Adipocyte (in vitro differentiated cells): Measurements from ENCODE around the gene MAP4K4.
"Not testable (repeated sequence)": the region's sequence is repeated elsewhere in the genome, so short reads cannot be mapped to it uniquely, and the experiment has no call there.

Experiments
- DNase-seq: peaks from one replicate; pipeline ENCODE4 v3.0.0-alpha.2; 2015; ENCODE audit warnings: low read depth
- H3K27me3 ChIP-seq: replicated peaks from 2 replicates; pipeline ENCODE4 v1.7.0; 2013; ENCODE audit warnings: mild to moderate bottlenecking, low read length, moderate library complexity; ENCODE audit not compliant: control insufficient read depth, insufficient read depth
- H3K36me3 ChIP-seq: 2 replicates; pipeline ENCODE4 v1.7.0; 2013; ENCODE audit warnings: low read length, mild to moderate bottlenecking, moderate library complexity; ENCODE audit not compliant: control insufficient read depth, insufficient read depth, severe bottlenecking
- H3K4me1 ChIP-seq: 2 replicates; pipeline ENCODE4 v1.7.0; 2013; ENCODE audit warnings: mild to moderate bottlenecking, low read length, moderate library complexity; ENCODE audit not compliant: control insufficient read depth, insufficient read depth
- H3K4me3 ChIP-seq: 2 replicates; pipeline ENCODE4 v1.7.0; 2013; ENCODE audit warnings: mild to moderate bottlenecking, low read length, moderate library complexity
- H3K9ac ChIP-seq: 2 replicates; pipeline ENCODE4 v1.7.0; 2013; ENCODE audit warnings: mild to moderate bottlenecking, low read length, moderate library complexity
- H3K9me3 ChIP-seq: 2 replicates; pipeline ENCODE4 v1.7.0; 2013; ENCODE audit warnings: mild to moderate bottlenecking, low read length, moderate library complexity; ENCODE audit not compliant: control insufficient read depth

Gene MAP4K4

DNA sequence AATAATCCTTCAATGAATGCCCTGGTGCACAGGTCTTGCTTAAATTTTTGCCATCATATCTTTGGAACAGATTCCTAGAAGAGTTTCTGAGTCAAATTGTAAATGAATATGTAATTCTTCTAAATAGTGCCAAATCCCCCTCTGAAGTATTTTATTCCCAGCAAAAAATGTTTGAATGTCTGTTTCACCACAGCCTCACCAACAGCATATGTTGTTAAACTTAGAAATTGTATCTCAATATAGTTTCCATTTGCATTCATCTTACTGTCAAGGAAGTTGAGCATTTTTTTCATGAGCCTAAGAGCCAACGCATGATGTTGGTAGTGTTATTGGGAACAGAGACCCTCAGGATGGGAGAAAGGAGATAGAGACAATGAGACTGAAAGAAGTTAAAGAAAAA, 207.4 kb downstream of the MAP4K4 start:
- Histone ChIP-seq H3K36me3 (no peaks in the 10 kb centered on the region), H3K27me3 (no peaks in the 10 kb centered on the region), H3K4me3 (no peak overlapping the region), H3K4me1 (peaks cover 5% of the 10 kb centered on the region), H3K9me3 (peaks cover 11% of the 10 kb centered on the region), H3K9ac (no peak overlapping the region)
- no peak for DNase-seq

DNA sequence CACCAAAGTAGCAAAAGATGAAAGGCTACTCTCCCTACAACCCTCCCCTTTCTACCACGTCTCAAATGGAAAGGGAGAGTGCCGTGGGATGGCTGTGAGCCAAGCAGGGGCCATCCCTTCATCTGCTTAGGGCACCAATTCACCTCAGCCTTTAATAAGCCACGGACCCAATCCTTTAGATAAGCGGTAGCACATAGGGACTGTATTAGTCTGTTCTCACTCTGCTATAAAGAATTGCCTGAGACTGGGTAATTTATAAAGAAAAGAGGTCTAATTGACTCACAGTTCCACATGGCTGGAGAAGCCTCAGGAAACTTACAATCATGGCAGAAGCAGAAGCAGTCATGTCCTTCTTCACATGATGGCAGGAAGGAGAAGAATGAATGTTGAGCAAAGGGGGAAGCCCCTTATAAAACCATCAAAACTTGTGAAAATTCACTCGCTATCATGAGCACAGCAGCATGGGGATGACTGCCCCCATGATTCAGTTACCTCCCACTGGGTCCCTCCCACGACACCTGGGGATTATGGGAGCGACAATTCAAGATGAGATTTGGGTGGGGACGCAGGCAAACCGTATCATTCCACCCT, 208.3 kb downstream of the MAP4K4 start:
- peaks cover 5% of the 10 kb centered on the region for H3K4me1 ChIP-seq
- peaks cover 13% of the 10 kb centered on the region for H3K9me3 ChIP-seq
- H3K27me3 ChIP-seq, result no peaks in the 10 kb centered on the region
- DNase-seq, result no peak
- no peak overlapping the region for H3K9ac ChIP-seq
- H3K4me3 ChIP-seq, result no peak overlapping the region
- H3K36me3 ChIP-seq, result no peaks in the 10 kb centered on the region

DNA sequence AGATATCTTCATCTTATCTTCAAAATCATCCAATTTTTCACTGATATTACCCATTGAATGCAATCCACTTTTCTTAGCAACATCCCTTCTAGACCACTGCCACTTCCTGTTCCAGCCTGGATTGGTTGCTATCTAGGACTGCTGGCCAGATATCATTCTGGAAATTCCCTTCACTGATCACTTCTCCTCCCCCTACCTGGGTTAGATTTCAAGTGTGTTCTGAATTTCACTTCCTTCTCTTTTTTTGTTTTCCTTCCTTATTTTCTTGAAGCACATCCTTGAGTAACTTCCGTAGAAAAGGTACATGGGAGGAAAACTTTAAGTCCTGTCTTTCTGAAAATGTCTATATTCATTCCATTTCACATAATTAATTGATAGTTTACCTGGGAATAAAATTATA, 212.3 kb downstream of the MAP4K4 start:
- Histone ChIP-seq H3K4me1 (no peaks in the 10 kb centered on the region), H3K36me3 (no peaks in the 10 kb centered on the region), H3K9ac (no peak overlapping the region), H3K9me3 (peaks cover 13% of the 10 kb centered on the region), H3K27me3 (no peaks in the 10 kb centered on the region), H3K4me3 (no peak overlapping the region)
- DNase-seq, result no peak

DNA sequence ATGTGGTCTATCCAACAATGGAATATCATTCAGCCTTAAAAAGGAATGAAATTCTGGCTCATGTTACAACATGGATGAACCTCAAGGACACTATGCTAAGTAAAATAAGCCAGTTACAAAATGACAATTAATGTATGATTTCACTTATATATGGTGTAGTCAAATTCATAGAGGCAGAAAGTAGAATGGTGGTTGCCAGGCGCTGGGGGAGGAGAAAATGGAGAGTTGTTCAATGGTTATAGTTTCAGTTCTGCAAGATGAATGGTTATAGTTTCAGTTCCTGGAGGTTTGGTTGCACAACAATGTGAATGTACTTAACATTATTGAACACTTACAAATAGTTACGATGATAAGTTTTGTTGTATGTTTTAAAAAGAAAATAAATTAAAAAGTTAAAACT, 215.0 kb downstream of the MAP4K4 start:
- no peak for DNase-seq
- no peak overlapping the region for H3K4me3 ChIP-seq
- H3K9me3 ChIP-seq, result peaks cover 11% of the 10 kb centered on the region
- H3K27me3 ChIP-seq, result no peaks in the 10 kb centered on the region
- H3K36me3 ChIP-seq, result no peaks in the 10 kb centered on the region
- no peak overlapping the region for H3K9ac ChIP-seq
- H3K4me1 ChIP-seq, result no peaks in the 10 kb centered on the region

DNA sequence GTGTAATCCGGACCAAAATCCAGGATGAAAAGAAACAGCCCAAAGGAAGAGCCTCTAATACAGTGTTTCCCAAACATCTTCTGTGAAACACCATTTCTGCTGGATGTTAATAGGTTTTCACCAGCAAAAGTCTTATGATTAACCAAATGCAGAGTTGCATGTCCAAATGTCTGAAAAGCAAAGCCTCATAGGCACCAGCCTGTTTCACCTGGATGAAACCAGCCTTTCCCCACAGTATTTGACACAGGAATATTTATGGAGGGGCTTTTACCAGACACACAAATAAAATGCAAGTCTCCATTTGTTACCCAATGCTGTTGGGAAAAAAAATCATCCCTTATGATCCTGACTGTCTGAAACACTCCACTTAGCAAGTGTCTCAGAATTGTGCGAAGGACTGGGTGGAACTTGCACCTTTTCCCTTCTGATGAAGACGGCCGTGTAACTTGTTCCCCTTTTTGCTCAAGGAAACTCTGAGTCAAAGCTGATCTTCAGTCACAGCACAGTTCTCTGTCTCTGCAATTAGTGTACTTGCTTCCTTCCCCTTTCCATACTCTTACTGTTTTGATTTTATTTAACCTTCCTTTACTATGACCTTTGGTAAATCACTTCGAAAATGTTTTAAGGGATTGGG, 223.9 kb downstream of the MAP4K4 start:
- Histone ChIP-seq H3K4me1 (no peaks in the 10 kb centered on the region), H3K9me3 (peaks cover 26% of the 10 kb centered on the region), H3K9ac (no peak overlapping the region), H3K27me3 (no peaks in the 10 kb centered on the region), H3K4me3 (no peak overlapping the region), H3K36me3 (no peaks in the 10 kb centered on the region)
- no peak for DNase-seq

DNA sequence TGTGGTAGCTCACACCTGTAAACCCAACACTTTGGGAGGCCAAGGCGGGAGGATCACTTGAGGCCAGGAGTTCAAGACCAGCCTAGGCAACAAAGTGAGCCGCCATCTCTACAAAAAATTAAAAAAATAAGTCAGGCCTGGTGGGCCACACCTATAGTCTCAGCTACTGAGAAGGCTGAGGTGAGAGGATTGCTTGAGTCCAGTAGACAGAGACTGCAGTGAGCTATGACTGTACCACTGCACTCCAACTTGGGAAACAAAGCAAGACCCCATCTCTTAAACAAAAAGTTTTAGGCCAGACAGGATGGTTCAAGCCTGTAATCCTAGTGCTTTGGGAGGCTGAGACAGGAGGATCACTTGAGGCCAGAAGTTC, 224.4 kb downstream of the MAP4K4 start:
- Histone ChIP-seq H3K4me3 (no peak overlapping the region), H3K27me3 (no peaks in the 10 kb centered on the region), H3K4me1 (no peaks in the 10 kb centered on the region), H3K9ac (no peak overlapping the region), H3K36me3 (no peaks in the 10 kb centered on the region), H3K9me3 (peaks cover 30% of the 10 kb centered on the region)
- DNase-seq, result no peak

DNA sequence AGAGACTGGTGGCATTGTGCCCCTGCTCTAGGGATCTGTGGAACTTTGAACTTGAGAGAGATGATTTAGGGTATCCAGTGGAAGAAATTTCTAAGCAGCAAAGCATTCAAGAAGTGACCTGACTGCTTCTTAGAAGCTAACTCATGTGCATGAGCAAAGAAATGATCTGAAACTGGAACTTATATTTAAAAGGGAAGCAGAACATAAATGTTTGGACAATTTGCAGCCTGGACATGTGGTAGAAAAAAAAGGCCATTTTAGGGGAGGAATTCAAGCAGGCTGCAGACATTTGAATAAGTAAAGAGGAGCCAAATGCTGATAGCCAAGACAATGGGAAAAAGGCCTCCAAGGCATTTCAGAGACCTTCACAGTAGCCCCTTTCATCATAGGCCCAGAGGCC, 226.8 kb downstream of the MAP4K4 start:
- not testable (repeated sequence) for H3K27me3 ChIP-seq, H3K4me3 ChIP-seq, H3K4me1 ChIP-seq, H3K9ac ChIP-seq, DNase-seq, H3K36me3 ChIP-seq
- peaks cover 38% of the 10 kb centered on the region for H3K9me3 ChIP-seq

DNA sequence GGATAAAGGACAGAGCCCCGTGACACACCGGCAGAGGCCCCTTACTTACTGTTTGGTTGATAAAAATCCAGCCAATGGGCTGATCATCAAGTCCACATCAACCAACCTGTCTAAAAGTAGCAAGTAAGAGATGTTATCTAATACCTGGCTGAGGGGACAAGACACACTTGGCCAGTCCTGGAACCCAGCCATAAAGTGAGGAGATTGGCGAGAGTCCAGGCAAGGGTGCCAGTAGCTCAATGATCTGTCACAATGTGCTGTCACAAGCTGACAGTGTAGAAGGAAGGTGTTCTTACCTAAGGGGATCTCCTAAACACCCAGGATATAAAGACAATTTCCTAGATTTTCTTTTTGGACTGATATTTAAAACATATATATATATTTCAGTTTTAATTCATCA, 232.5 kb downstream of the MAP4K4 start:
- H3K27me3 ChIP-seq, result no peaks in the 10 kb centered on the region
- no peak overlapping the region for H3K9ac ChIP-seq
- H3K36me3 ChIP-seq, result no peaks in the 10 kb centered on the region
- H3K4me1 ChIP-seq, result no peaks in the 10 kb centered on the region
- H3K9me3 ChIP-seq, result peaks cover 14% of the 10 kb centered on the region
- no peak for DNase-seq
- H3K4me3 ChIP-seq, result no peak overlapping the region

DNA sequence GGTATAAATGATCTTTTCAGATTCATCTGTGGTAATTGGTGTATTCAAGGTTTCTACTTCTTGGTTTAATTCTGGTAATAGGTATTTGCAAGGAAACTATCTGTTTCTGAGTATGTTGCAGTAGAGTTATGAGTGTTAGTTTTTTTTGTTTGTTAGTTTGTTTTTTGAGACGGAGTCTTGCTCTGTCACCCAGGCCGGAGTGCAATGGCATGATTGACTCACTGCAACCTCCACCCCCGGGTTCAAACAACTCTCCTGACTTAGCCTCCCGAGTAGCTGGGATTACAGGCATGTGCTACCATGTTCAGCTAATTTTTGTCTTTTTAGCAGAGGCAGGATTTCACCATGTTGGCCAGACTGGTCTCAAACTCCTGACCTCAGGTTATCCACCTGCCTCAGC, 233.3 kb downstream of the MAP4K4 start:
- H3K27me3 ChIP-seq, result no peaks in the 10 kb centered on the region
- no peak for DNase-seq
- H3K9me3 ChIP-seq, result peaks cover 14% of the 10 kb centered on the region
- H3K36me3 ChIP-seq, result no peaks in the 10 kb centered on the region
- no peak overlapping the region for H3K4me3 ChIP-seq
- H3K9ac ChIP-seq, result no peak overlapping the region
- no peaks in the 10 kb centered on the region for H3K4me1 ChIP-seq

DNA sequence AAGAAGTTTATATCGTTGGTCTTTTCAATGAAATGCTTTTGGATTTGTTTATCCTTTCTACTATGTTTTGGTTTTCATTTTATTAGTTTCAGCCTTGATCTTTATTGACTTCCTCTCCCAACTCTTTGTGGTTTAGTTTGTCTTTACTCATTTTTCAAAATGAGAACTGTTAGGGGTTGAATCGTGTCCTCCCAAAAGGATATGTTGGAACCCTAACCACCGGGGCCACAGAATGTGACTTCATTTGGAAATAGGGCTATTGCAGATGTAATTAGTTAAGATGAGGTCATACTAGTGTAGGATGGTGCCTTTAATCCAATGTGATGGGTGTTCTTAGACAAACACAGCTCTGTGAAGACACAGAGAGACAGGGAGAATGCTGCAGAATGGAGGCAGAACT, 233.9 kb downstream of the MAP4K4 start:
- Histone ChIP-seq H3K4me3 (no peak overlapping the region), H3K36me3 (no peaks in the 10 kb centered on the region), H3K9me3 (peaks cover 12% of the 10 kb centered on the region), H3K27me3 (no peaks in the 10 kb centered on the region), H3K4me1 (no peaks in the 10 kb centered on the region), H3K9ac (no peak overlapping the region)
- no peak for DNase-seq

DNA sequence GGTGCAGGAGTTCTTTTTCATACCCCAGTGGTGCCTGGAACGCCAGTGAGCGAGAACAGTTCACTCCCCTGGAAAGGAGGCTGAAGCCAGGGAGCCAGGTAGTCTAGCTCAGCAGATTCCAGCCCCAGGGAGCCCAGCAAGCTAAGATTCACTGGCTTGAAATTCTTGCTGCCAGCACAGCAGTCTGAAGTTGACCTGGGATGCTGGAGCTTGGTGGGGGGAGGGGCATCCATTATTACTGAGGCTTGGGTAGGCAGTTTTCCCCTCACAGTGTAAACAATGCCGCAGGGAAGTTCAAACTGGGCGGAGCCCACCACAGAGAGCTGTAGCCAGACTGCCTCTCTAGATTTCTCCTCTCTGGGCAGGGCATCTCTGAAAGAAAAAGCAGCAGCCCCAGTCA, 238.3 kb downstream of the MAP4K4 start:
- H3K9ac ChIP-seq, H3K9me3 ChIP-seq, H3K36me3 ChIP-seq, H3K27me3 ChIP-seq, H3K4me3 ChIP-seq, DNase-seq, H3K4me1 ChIP-seq: not testable (repeated sequence)

DNA sequence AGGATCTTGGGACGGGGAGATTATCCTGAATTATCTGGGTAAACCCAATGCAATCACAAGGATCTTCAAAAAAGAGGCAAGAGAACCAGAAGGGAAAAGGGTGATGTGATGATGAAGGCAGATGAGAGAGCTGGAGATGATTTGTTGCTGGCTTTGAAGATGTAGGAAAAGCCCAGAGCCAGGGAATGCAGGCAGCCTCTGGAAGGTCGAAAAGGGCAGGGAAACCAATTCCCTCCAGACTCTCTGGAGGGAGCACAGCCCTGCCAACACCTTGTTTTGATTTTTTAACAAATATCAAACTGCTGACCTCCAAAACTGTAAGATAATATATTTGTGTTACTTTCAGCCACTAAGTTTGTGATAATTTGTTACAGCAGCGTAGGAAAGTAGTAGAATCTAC, 245.3 kb downstream of the MAP4K4 start:
- H3K9me3 ChIP-seq, result no peaks in the 10 kb centered on the region
- no peak overlapping the region for H3K4me3 ChIP-seq
- no peak for DNase-seq
- H3K4me1 ChIP-seq, result peaks cover 4% of the 10 kb centered on the region
- no peaks in the 10 kb centered on the region for H3K27me3 ChIP-seq
- H3K36me3 ChIP-seq, result no peaks in the 10 kb centered on the region
- no peak overlapping the region for H3K9ac ChIP-seq
